GM12873 (cell line): ENCODE data around the gene SBSN.

Source experiments
- CTCF ChIP-seq: IDR thresholded peaks from 2 replicates; pipeline ENCODE4 v1.5.1; 2012; ENCODE audit warnings: low read depth, mild to moderate bottlenecking, moderate library complexity, low read length, control low read depth; ENCODE audit not compliant: insufficient read depth; ENCODE audit errors: missing control alignments

SBSN gene

GRCh38 chr19:35488677-35489076 lies 39.4 kb downstream of the SBSN start:
- TF ChIP-seq CTCF, result no peak

- TF ChIP-seq CTCF, result no peak
Measured at GRCh38 chr19:35487656-35488182, 40.4 kb downstream of the SBSN start.

GRCh38 chr19:35486268-35486708 lies 41.8 kb downstream of the SBSN start:
- no peak for TF ChIP-seq CTCF

- no peak for TF ChIP-seq CTCF
Measured at GRCh38 chr19:35484252-35485036, 43.7 kb downstream of the SBSN start.

GRCh38 chr19:35483089-35483488 lies 45.0 kb downstream of the SBSN start:
- no peak for TF ChIP-seq CTCF

- no peak for TF ChIP-seq CTCF
Measured at GRCh38 chr19:35478794-35479677, 49.1 kb downstream of the SBSN start.

- TF ChIP-seq CTCF, result peak; percentile 52
Measured at GRCh38 chr19:35476149-35476548, 52.0 kb downstream of the SBSN start.
